Measurements from ENCODE around the gene SYT2. TPM values are rescaled to one million over a fixed set of nuclear protein-coding genes. Genes with fewer than 3 reads are reported as not detected.

Gene SYT2
- total RNA-seq, 1 experiment from 2014 or later, result 0.09 TPM

DNA sequence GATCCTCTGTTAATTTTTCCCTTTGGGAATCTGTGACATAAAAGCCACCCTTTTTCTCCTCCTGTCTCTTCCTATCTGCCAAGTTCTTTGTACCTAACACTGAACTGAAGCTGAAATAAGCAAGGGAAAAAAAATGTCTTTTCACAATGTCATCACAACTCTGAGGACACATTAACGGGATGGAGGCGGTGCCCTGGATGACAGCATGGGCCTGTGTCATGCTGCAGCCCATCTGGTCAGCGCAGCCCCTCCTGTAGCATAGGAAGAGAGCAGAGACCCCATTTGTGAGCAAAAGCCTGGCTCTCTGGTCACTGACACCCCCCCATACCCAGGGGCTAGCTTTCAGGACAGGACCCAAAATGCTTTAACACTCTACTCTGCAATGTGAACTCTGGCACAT is 22.5 kb downstream of the SYT2 start:
- CTCF ChIA-PET, result no interaction called here
- H3K27me3 Mint-ChIP-seq (ENCODE audit: insufficient read depth, unreplicated experiment), result peaks cover 36% of the 10 kb centered on the region
- Histone ChIP-seq H3K4me1 (no peaks in the 10 kb centered on the region), H3K9me3 (no peaks in the 10 kb centered on the region), H3K4me3 (ENCODE audit: low read depth, low read length) (no peak overlapping the region), H3K27me3 (replicated peaks; ENCODE audit: control insufficient read depth, insufficient read depth, low read length) (no peaks in the 10 kb centered on the region), H3K36me3 (ENCODE audit: control insufficient read depth, insufficient read depth, low read length) (no peaks in the 10 kb centered on the region)
- no peak for DNase-seq
- POLR2A ChIA-PET, result no interaction called here
- H3K4me3 Mint-ChIP-seq (ENCODE audit: unreplicated experiment), result no peak overlapping the region
- BruUV-seq (replicated peaks), result no TSS peak
- H3K27ac Mint-ChIP-seq (ENCODE audit: unreplicated experiment), result no peak overlapping the region
- TF ChIP-seq, protein P1, sequence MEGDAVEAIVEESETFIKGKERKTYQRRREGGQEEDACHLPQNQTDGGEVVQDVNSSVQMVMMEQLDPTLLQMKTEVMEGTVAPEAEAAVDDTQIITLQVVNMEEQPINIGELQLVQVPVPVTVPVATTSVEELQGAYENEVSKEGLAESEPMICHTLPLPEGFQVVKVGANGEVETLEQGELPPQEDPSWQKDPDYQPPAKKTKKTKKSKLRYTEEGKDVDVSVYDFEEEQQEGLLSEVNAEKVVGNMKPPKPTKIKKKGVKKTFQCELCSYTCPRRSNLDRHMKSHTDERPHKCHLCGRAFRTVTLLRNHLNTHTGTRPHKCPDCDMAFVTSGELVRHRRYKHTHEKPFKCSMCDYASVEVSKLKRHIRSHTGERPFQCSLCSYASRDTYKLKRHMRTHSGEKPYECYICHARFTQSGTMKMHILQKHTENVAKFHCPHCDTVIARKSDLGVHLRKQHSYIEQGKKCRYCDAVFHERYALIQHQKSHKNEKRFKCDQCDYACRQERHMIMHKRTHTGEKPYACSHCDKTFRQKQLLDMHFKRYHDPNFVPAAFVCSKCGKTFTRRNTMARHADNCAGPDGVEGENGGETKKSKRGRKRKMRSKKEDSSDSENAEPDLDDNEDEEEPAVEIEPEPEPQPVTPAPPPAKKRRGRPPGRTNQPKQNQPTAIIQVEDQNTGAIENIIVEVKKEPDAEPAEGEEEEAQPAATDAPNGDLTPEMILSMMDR (IDR thresholded peaks at IDR 0.05; ENCODE audit: insufficient read depth in 1 of 2, low read depth in 1 of 2, low read length in 1 of 2, severe bottlenecking in 1 of 2, unreplicated experiment in 1 of 2), result no peak
- no peaks in the 10 kb centered on the region for H3K4me1 Mint-ChIP-seq (ENCODE audit: low read depth, unreplicated experiment)
- no peaks in the 10 kb centered on the region for H3K9me3 Mint-ChIP-seq (ENCODE audit: unreplicated experiment)
- H3K36me3 Mint-ChIP-seq (ENCODE audit: insufficient read depth, unreplicated experiment), result no peaks in the 10 kb centered on the region
- intact Hi-C loops (cut with micrococcal nuclease; ENCODE audit: unreplicated experiment), result no loop called here

DNA sequence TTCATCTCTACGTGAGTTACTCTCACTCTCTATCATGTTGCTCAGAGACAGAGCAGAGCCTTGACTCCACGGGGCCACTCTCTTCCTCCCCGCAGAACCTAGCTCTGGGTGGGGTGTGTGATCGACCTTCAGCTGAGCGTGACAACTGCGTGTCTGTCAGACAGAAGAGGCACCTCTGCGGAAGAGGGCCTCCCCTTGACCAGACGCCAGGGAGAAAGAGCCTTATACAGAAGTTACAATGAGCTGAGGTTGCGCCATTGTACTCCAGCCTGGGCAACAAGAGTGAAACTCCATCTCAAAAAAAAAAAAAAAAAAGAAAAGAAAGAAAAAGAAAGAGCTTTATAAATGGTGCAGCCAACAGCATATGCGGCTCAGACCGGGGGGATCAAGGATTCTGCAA is 22.9 kb downstream of the SYT2 start:
- H3K4me1 Mint-ChIP-seq (ENCODE audit: low read depth, unreplicated experiment), result no peaks in the 10 kb centered on the region
- H3K27ac Mint-ChIP-seq (ENCODE audit: unreplicated experiment), result no peak overlapping the region
- POLR2A ChIA-PET, result no interaction called here

DNA sequence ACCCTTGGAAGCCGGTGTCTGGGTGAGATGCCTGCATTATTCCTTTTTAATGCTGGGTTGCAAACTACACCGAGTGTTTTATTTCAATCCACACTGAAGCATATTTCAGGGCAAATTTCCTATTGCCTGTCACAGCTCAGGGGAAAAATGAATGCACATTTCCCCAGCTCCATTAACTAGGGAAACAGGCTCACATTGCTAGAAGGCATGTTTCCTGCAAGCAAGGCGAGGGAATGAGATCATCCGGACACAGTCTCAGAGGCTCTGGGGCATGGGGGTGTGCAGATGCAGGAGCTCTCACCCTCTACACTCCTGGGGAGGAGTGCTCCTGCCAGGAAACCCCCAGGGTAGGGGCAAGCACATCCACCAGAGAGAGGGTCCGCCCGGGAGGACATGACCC is 24.6 kb downstream of the SYT2 start:
- H3K36me3 ChIP-seq (ENCODE audit: control insufficient read depth, insufficient read depth, low read length), result no peaks in the 10 kb centered on the region
- H3K9me3 Mint-ChIP-seq (ENCODE audit: unreplicated experiment), result no peaks in the 10 kb centered on the region
- no peaks in the 10 kb centered on the region for H3K36me3 Mint-ChIP-seq (ENCODE audit: insufficient read depth, unreplicated experiment)
- peaks cover 2% of the 10 kb centered on the region for H3K27me3 ChIP-seq (replicated peaks; ENCODE audit: control insufficient read depth, insufficient read depth, low read length)
- H3K4me3 Mint-ChIP-seq (ENCODE audit: unreplicated experiment), result no peak overlapping the region
- TF ChIP-seq, protein P1 (IDR thresholded peaks at IDR 0.05; ENCODE audit: insufficient read depth in 1 of 2, low read depth in 1 of 2, low read length in 1 of 2, severe bottlenecking in 1 of 2, unreplicated experiment in 1 of 2), result no peak
- H3K27me3 Mint-ChIP-seq (ENCODE audit: insufficient read depth, unreplicated experiment), result peaks cover 38% of the 10 kb centered on the region
- H3K4me3 ChIP-seq (ENCODE audit: low read depth, low read length), result no peak overlapping the region
- H3K4me1 Mint-ChIP-seq (ENCODE audit: low read depth, unreplicated experiment), result no peaks in the 10 kb centered on the region
- no peaks in the 10 kb centered on the region for H3K4me1 ChIP-seq
- no peak for DNase-seq
- H3K9me3 ChIP-seq, result no peaks in the 10 kb centered on the region
- intact Hi-C loops (cut with micrococcal nuclease; ENCODE audit: unreplicated experiment), result no loop called here
- POLR2A ChIA-PET, result no interaction called here
- BruUV-seq (replicated peaks), result no TSS peak
- H3K27ac Mint-ChIP-seq (ENCODE audit: unreplicated experiment), result no peak overlapping the region
- CTCF ChIA-PET, result interaction anchor here (0.6 kb wide), 1 partner anchor 231 kb away, joined by 3 read pairs; no protein-coding TSS in a partner anchor

More for the DNA sequence above, 22.9 kb downstream of the SYT2 start:
- no peaks in the 10 kb centered on the region for H3K36me3 ChIP-seq (ENCODE audit: control insufficient read depth, insufficient read depth, low read length)
- intact Hi-C loops (cut with micrococcal nuclease; ENCODE audit: unreplicated experiment), result no loop called here
- no peak for DNase-seq
- H3K27me3 ChIP-seq (replicated peaks; ENCODE audit: control insufficient read depth, insufficient read depth, low read length), result no peaks in the 10 kb centered on the region
- no peak overlapping the region for H3K4me3 ChIP-seq (ENCODE audit: low read depth, low read length)
- H3K4me1 ChIP-seq, result no peaks in the 10 kb centered on the region
- no peaks in the 10 kb centered on the region for H3K9me3 ChIP-seq
- TF ChIP-seq, protein P1 (IDR thresholded peaks at IDR 0.05; ENCODE audit: insufficient read depth in 1 of 2, low read depth in 1 of 2, low read length in 1 of 2, severe bottlenecking in 1 of 2, unreplicated experiment in 1 of 2), result no peak
- BruUV-seq (replicated peaks), result no TSS peak
- CTCF ChIA-PET, result no interaction called here
- no peaks in the 10 kb centered on the region for H3K36me3 Mint-ChIP-seq (ENCODE audit: insufficient read depth, unreplicated experiment)
- no peaks in the 10 kb centered on the region for H3K9me3 Mint-ChIP-seq (ENCODE audit: unreplicated experiment)
- peaks cover 38% of the 10 kb centered on the region for H3K27me3 Mint-ChIP-seq (ENCODE audit: insufficient read depth, unreplicated experiment)
- no peak overlapping the region for H3K4me3 Mint-ChIP-seq (ENCODE audit: unreplicated experiment)
